Activated naive CD4-positive, alpha-beta T cell treated with anti-CD3 and anti-CD28 coated beads, Interleukin-2, amount 50 U/mL, for 72 hours (primary cell): Measurements from ENCODE around the gene GJC3. TPM values are rescaled to one million over a fixed set of nuclear protein-coding genes. Genes with fewer than 3 reads are reported as not detected.
"Not testable (repeated sequence)": the region's sequence is repeated elsewhere in the genome, so short reads cannot be mapped to it uniquely, and the experiment has no call there.

Experiments used
- ATAC-seq, 2 donors: fragments of 150-1000 bp; cut with Tn5 transposase; 2 replicates each; pipeline ENCODE4 v1.10.0; 2021; ENCODE audit warnings: mild to moderate bottlenecking in 2 of 2, moderate library complexity in 2 of 2
- DNase-seq, 2 donors: peaks; one replicate each; pipeline ENCODE4 v3.0.0; 2021 to 2022; ENCODE audit warnings: low spot score in 2 of 2
- H3K27ac Mint-ChIP-seq, 2 donors: one replicate each; pipeline ENCODE4 v1.8.0; 2022; ENCODE audit warnings: mild to moderate bottlenecking in 2 of 2, mixed read lengths in 2 of 2
- H3K36me3 Mint-ChIP-seq, 2 donors: one replicate each; pipeline ENCODE4 v1.8.0; 2022; ENCODE audit warnings: mixed read lengths in 2 of 2
- H3K9me3 Mint-ChIP-seq, 2 donors: one replicate each; pipeline ENCODE4 v1.8.0; 2022; ENCODE audit warnings: mixed read lengths in 2 of 2
- total RNA-seq, 2 donors: library from RNA; stranded (reverse); gene quantifications; one replicate each; pipeline ENCODE4 v1.2.3, GENCODE V29; 2022

Gene GJC3
- total RNA-seq, 2 donors from 2014 or later, result 0.68 to 0.89 TPM

- no peaks in the 10 kb centered on the region for H3K36me3 Mint-ChIP-seq
- H3K9me3 Mint-ChIP-seq, result peaks cover 0 to 3% of the 10 kb centered on the region in 2 donors
- DNase-seq (no peak), ATAC-seq (no peak)
- no peak overlapping the region for H3K27ac Mint-ChIP-seq
Observed at GRCh38 chr7:99944497-99945070, 15.2 kb upstream of the GJC3 start.

GRCh38 chr7:99943641-99944496 is 14.4 kb upstream of the GJC3 start:
- no peak overlapping the region for H3K27ac Mint-ChIP-seq
- DNase-seq, result no peak
- H3K9me3 Mint-ChIP-seq, result peaks cover 3 to 5% of the 10 kb centered on the region in 2 donors
- H3K36me3 Mint-ChIP-seq, result peaks cover 0 to 7% of the 10 kb centered on the region in 2 donors
- ATAC-seq, result no peak

DNA sequence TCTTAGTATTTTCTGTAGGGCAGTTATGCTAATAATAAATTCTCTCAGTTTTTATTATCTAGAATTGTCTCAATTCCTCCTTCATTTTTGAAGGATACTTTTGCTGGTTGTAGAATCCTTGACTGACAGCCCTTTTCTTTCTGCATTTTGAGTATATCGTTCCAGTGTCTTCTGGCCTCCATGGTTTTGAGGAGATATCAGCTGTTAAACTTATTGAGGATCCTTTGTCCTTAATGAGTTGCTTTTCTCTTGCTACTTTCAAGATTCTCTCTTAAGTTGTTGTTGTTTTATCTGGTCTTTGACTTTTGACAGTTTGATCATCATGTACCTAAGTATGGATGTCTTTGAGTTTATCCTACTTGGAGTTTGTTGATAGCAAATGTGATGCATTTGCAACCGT is 8.9 kb upstream of the GJC3 start:
- Mint-ChIP-seq H3K27ac (no peak overlapping the region), H3K36me3 (peaks cover 0 to 7% of the 10 kb centered on the region in 2 donors), H3K9me3 (peaks cover 0 to 16% of the 10 kb centered on the region in 2 donors)
- DNase-seq, result no peak
- ATAC-seq, result no peak

GRCh38 chr7:99935009-99935408 is 5.6 kb upstream of the GJC3 start:
- peaks cover 0 to 16% of the 10 kb centered on the region in 2 donors for H3K9me3 Mint-ChIP-seq
- not testable (repeated sequence) for ATAC-seq, DNase-seq, H3K36me3 Mint-ChIP-seq
- peak overlapping the region in 1 of 2 donors; percentile 43 for H3K27ac Mint-ChIP-seq

GRCh38 chr7:99930376-99930775 is 956 bp upstream of the GJC3 start:
- Mint-ChIP-seq H3K27ac (peak overlapping the region in 1 of 2 donors; percentile 61), H3K9me3 (no peaks in the 10 kb centered on the region), H3K36me3 (no peaks in the 10 kb centered on the region)
- no peak for ATAC-seq
- DNase-seq, result no peak

- H3K36me3 Mint-ChIP-seq, result no peaks in the 10 kb centered on the region
- ATAC-seq (peak; percentile 47 to 63), DNase-seq (no peak)
- no peaks in the 10 kb centered on the region for H3K9me3 Mint-ChIP-seq
- peak overlapping the region; percentile 47 to 61 for H3K27ac Mint-ChIP-seq
Observed at GRCh38 chr7:99929730-99930053, 272 bp upstream of the GJC3 start.

GRCh38 chr7:99928188-99928587 is 1.2 kb downstream of the GJC3 start:
- Mint-ChIP-seq H3K9me3 (no peaks in the 10 kb centered on the region), H3K27ac (no peak overlapping the region), H3K36me3 (no peaks in the 10 kb centered on the region)
- no peak for DNase-seq
- no peak for ATAC-seq

GRCh38 chr7:99927536-99927935 is 1.9 kb downstream of the GJC3 start:
- ATAC-seq, result no peak
- no peak overlapping the region for H3K27ac Mint-ChIP-seq
- H3K36me3 Mint-ChIP-seq, result no peaks in the 10 kb centered on the region
- no peaks in the 10 kb centered on the region for H3K9me3 Mint-ChIP-seq
- DNase-seq, result no peak

DNA sequence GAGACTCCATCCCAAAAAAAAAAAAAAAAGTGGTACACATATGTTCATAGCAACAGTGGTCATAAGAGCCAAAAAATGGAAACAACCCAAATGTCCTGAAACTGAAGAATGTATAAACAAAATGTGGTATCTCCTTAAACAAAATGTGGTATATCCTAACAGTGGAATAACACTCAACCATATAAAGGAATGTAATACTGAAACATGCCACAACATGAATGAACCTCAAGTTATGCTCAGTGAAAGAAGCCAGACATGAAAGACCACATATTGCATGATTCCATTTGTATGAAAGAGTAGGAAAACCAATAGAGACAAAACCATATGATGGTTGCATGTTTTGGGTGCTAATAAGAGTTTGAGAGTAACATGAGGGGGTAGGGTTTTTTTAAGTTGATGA is 3.1 kb downstream of the GJC3 start:
- H3K27ac Mint-ChIP-seq, result no peak overlapping the region
- no peaks in the 10 kb centered on the region for H3K36me3 Mint-ChIP-seq
- no peaks in the 10 kb centered on the region for H3K9me3 Mint-ChIP-seq
- no peak for DNase-seq
- ATAC-seq, result no peak

GRCh38 chr7:99923200-99923599 is 6.2 kb downstream of the GJC3 start:
- Mint-ChIP-seq H3K27ac (no peak overlapping the region), H3K36me3 (peaks cover 8 to 14% of the 10 kb centered on the region in 2 donors), H3K9me3 (no peaks in the 10 kb centered on the region)
- DNase-seq (no peak), ATAC-seq (no peak)

GRCh38 chr7:99920149-99920548 is 9.3 kb downstream of the GJC3 start:
- Mint-ChIP-seq H3K36me3 (peaks cover 8 to 14% of the 10 kb centered on the region in 2 donors), H3K27ac (peak overlapping the region; percentile 96 to 98), H3K9me3 (no peaks in the 10 kb centered on the region)
- ATAC-seq, result no peak
- DNase-seq, result no peak

GRCh38 chr7:99919814-99920112 is 9.7 kb downstream of the GJC3 start:
- H3K9me3 Mint-ChIP-seq, result no peaks in the 10 kb centered on the region
- ATAC-seq (no peak), DNase-seq (no peak)
- peaks cover 8 to 14% of the 10 kb centered on the region in 2 donors for H3K36me3 Mint-ChIP-seq
- H3K27ac Mint-ChIP-seq, result peak overlapping the region; percentile 96 to 98

DNA sequence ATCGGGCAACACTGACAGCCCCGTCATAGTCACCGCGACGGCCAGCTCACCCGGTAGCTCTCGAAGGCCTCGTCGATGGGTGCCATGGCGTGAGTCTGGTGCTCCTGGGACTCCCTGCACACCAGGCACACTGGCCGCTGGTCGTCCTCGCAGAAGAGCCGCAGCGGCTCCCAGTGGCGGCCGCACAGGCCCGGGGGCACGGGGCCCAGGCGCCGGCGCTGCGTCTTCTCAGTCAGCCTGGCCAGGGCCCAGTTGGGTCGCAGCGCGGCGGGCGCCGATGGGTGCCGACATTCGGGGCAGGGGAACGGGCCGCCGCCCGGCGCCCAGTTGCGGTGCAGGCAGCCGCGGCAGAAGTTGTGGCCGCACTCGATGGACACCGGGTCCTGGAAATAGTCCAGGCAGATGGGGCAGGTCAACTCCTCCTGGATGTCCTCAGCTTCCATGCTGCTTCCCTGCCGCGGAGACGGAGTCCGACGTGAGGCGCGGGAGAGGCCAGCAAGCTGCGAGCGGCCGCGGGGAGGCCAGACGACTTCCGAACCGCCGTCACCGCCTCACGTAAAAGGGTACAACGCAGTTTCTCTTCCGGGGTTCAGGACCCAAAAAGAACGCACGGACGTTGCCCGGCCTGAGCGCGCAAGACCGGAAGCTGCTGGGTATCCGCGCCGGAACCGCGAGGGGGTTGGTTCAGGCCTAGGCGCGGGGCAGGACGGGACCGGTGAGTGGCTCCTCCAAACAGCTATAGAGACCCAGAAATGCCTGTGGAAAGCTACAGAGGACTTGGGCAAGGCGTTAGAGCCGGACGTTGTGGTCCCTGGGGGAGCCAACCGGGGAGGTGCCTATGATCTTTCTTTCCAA is 10.2 kb downstream of the GJC3 start, which contains the start of gene TRIM4:
Gene TRIM4, minus strand, starts transcription at position 572 of the 855 bp plus-strand sequence. Its CDS starts 129 bp downstream, at position 443.
- ATAC-seq (peak; percentile 98 to 100), DNase-seq (peak; percentile 91 to 97)
- no peaks in the 10 kb centered on the region for H3K9me3 Mint-ChIP-seq
- peak within 1 kb of the TSS; percentile 96 to 98 for H3K27ac Mint-ChIP-seq
- H3K36me3 Mint-ChIP-seq, result peaks cover 8 to 14% of the 10 kb centered on the region in 2 donors

DNA sequence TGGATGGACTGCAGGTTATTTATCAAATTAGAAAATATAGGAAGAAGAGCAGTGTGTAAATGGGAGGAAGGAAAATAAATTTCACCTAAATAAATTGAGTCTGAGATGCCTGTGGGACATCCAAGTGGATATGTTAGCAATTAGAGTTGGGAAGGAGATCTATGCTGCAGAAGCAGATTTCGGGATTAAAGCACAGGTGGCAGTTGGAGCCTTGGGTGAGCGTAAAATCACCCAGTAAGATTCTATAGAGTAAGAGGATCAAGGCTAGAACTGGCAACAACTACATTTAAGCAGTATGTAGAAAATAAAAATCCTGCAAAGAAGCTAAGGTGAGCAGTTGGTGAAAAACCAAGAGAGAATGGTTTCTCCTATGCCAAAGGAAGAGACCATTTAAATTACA is 18.4 kb downstream of the GJC3 start:
- DNase-seq (no peak), ATAC-seq (no peak)
- peak overlapping the region in 1 of 2 donors; percentile 37 for H3K27ac Mint-ChIP-seq

DNA sequence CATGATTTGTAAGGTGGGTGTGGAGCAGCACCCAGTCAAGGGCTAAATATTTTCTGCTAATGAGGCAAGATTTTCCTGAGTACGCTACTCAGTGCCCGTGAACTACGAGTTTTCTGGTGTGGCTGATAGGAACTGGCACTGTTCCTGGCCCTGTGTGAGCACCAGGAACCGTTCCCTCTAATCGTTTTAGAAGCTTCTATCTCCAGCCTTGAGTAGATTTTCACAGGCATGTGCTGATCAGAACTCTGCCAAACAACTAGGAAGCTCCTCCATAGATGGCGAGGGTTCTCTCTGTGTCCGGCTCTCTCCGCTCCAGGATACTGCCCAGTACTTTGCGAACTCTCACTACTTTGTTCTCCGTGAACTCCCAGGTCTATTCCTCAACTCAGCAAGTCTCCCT is 27.8 kb downstream of the GJC3 start:
- no peaks in the 10 kb centered on the region for H3K9me3 Mint-ChIP-seq
- ATAC-seq (no peak), DNase-seq (no peak)
- peaks cover 21 to 25% of the 10 kb centered on the region in 2 donors for H3K36me3 Mint-ChIP-seq
- peak overlapping the region; percentile 11 to 16 for H3K27ac Mint-ChIP-seq

More for the DNA sequence above, 18.4 kb downstream of the GJC3 start:
- Mint-ChIP-seq H3K9me3 (no peaks in the 10 kb centered on the region), H3K36me3 (peaks cover 0 to 7% of the 10 kb centered on the region in 2 donors)

DNA sequence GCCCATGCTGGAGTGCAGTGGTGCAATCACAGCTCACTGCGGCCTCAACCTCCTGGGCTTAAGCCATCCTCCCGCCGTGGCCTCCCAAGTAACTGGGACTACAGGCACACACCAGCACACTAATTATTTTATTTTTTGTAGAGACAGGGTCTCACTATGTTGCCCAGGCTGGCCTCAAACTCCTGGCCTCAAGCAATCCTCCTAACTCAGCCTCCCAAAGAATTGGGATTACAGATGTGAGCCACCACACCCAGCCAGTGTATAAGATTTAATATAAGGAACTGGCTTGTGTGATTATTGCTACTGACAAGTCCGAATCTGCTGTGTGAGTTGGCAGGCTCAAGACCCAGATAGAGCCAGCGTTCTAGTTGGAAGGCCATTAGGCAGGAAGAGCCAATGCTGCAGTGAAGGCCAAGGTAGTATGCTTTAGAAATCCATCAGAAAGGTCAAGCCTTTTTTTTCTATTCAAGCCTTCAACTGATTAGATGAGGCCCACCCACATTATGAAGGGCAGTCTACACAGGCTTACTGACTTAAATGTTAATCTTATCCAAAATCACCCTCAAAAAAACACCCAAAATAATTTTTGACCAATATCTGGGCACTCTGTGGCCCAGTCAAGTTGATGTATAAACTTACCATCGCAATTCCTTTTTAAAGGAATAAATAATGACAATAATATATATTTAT is 29.4 kb downstream of the GJC3 start:
- Mint-ChIP-seq H3K9me3 (no peaks in the 10 kb centered on the region), H3K36me3 (peaks cover 21 to 25% of the 10 kb centered on the region in 2 donors), H3K27ac (no peak overlapping the region)
- DNase-seq (no peak), ATAC-seq (no peak)
